A673 (cell line): ENCODE data around the gene IFT122. TPM values are rescaled to one million over a fixed set of nuclear protein-coding genes. Genes with fewer than 3 reads are reported as not detected.
"Not testable (repeated sequence)": the region's sequence is repeated elsewhere in the genome, so short reads cannot be mapped to it uniquely, and the experiment has no call there.

Experiments used
- BruUV-seq: library from RNA; stranded (reverse); fragments of 400-500 nt; replicated peaks from 2 replicates; lab custom pipeline; 2021; lab: Mats Ljungman, UMichigan
- CTCF ChIA-PET: fragments of 300-600 bp; sonication (Branson Sonifier 250); formaldehyde crosslinking; loops from one replicate; lab custom pipeline; 2022; ENCODE audit warnings: antibody characterized with exemption; lab: Charles Lee
- POLR2A ChIA-PET: fragments of 300-600 bp; sonication (Branson Sonifier 250); formaldehyde crosslinking; loops from one replicate; lab custom pipeline; 2022; ENCODE audit warnings: antibody characterized with exemption; ENCODE audit not compliant: low non-redundant PET; lab: Charles Lee
- DNase-seq: peaks from one replicate; pipeline ENCODE4 v3.0.0-alpha.2; 2015; ENCODE audit warnings: low spot score
- H3K27ac ChIP-seq: fragments of 200-600 bp; sonication (generic); 2 replicates; pipeline ENCODE4 v1.5.1; 2016; ENCODE audit warnings: mixed run types, low read depth, mild to moderate bottlenecking, mixed read lengths, antibody characterized with exemption, low read length; ENCODE audit not compliant: poor library complexity, severe bottlenecking
- H3K27me3 ChIP-seq: fragments of 200-600 bp; sonication (generic); replicated peaks from 2 replicates; pipeline ENCODE4 v1.6.1; 2017; ENCODE audit warnings: mixed run types, low read depth, mild to moderate bottlenecking, mixed read lengths, antibody characterized with exemption, low read length; ENCODE audit not compliant: insufficient read depth, poor library complexity
- H3K36me3 ChIP-seq: fragments of 200-600 bp; sonication (generic); 2 replicates; pipeline ENCODE4 v1.6.1; 2016; ENCODE audit warnings: mixed run types, mild to moderate bottlenecking, mixed read lengths, antibody characterized with exemption, low read length; ENCODE audit not compliant: insufficient read depth, poor library complexity, severe bottlenecking
- H3K4me1 ChIP-seq: fragments of 200-600 bp; sonication (generic); 2 replicates; pipeline ENCODE4 v1.6.1; 2017; ENCODE audit warnings: mixed run types, mild to moderate bottlenecking, mixed read lengths, antibody characterized with exemption, low read length; ENCODE audit not compliant: insufficient read depth, poor library complexity, severe bottlenecking
- H3K4me3 ChIP-seq: fragments of 200-600 bp; sonication (generic); 2 replicates; pipeline ENCODE4 v1.5.1; 2016; ENCODE audit warnings: low read depth, mixed run types, mild to moderate bottlenecking, mixed read lengths, low read length; ENCODE audit not compliant: poor library complexity, severe bottlenecking
- H3K9me3 ChIP-seq: fragments of 200-600 bp; sonication (generic); 2 replicates; pipeline ENCODE4 v1.6.1; 2016; ENCODE audit warnings: mixed run types, low read depth, mild to moderate bottlenecking, mixed read lengths, antibody characterized with exemption, low read length; ENCODE audit not compliant: poor library complexity, severe bottlenecking
- CTCF ChIP-seq: fragments of 300-800, 200-600 bp; sonication (generic); conservative IDR thresholded peaks from 2 replicates; pipeline ENCODE4 v1.5.1; 2017; ENCODE audit warnings: low read depth, mild to moderate bottlenecking, antibody characterized with exemption, low read length, moderate library complexity, mixed read lengths
- EZH2 ChIP-seq: fragments of 200-600 bp; sonication (generic); IDR thresholded peaks from 2 replicates; pipeline ENCODE4 v1.6.1; 2017; ENCODE audit warnings: borderline replicate concordance, low read depth, mild to moderate bottlenecking, mixed read lengths, antibody characterized with exemption, low read length; ENCODE audit not compliant: poor library complexity, severe bottlenecking
- intact Hi-C: fragments of 100-400 bp; cut with micrococcal nuclease; formaldehyde crosslinking; loops from one replicate; pipeline ENCODE4 v1.10.0; 2022; ENCODE audit not compliant: unreplicated experiment
- total RNA-seq: library from RNA; stranded (reverse); gene quantifications from 2 replicates; pipeline ENCODE4 v1.2.3, GENCODE V29; 2021

The IFT122 gene
- total RNA-seq, 1 experiment from 2014 or later: 48.2 TPM

DNA sequence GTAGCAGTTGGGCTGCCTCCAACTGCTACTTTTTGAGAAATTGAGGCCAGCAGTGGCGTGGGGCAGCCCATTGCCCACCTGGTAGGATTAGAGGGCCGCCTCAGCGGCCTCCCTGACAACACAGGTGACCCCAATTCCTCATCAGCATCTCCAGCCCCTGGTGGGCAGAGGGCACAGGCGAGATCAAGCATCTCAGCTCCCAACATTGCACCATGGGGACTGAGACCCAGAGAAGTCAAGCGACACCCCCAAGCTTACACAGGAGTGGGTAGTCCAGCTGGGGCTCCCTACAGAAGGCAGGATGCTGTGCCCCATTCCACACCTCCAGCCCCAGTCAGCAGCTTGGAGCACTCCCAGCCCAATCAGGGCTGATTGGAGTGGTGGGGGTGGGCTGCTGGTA lies 102.7 kb downstream of the IFT122 start:
- no TSS peak for BruUV-seq

DNA sequence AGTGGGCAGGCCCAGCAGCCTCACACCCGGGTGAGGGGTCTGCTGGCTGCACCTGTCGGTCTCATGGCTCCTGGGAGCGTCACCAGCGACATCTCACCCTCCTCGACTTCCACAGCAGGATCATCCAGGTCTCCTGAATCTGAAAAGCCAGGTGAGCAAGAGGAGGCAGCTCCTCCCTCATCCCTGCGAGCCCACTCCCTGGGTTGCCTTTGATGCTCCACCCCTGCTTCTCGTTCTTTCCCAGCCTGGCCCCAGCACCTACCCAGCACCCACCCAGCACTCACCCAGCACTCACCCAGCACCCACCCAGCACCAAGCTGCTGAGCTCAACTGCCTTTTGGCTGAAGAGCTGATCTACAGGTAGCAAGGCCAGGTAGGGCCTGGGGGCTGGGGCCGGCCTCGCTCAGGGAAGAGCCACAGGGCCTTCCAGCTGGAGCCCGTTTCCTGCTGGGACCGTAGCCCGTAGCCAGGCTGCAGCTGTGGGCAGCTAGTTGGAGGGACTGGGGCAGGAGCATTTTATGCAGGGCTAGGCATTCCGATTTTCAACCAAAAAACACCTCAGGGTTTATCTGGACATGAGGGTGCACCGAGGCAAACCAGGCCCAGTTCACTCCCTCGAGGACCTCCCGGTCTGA lies 103.2 kb downstream of the IFT122 start, which contains the start of gene H1-8:
H1-8 (plus strand) TSS at position 20 of the 635 bp plus-strand sequence; CDS start at position 64, 44 bp downstream.
- Histone ChIP-seq H3K27ac (no peak within 1 kb of the TSS), H3K27me3 (no peaks in the 10 kb centered on the region), H3K4me3 (no peak within 1 kb of the TSS), H3K36me3 (no peaks in the 10 kb centered on the region), H3K9me3 (no peaks in the 10 kb centered on the region), H3K4me1 (no peaks in the 10 kb centered on the region)
- intact Hi-C loops: no loop called here
- TF ChIP-seq CTCF: no peak
- no peak for TF ChIP-seq EZH2
- DNase-seq: no peak
- POLR2A ChIA-PET: no interaction called here
- BruUV-seq: no TSS peak
- CTCF ChIA-PET: no interaction called here

More for the DNA sequence above, 102.7 kb downstream of the IFT122 start:
- Histone ChIP-seq H3K27ac (no peak overlapping the region), H3K9me3 (no peaks in the 10 kb centered on the region), H3K4me3 (no peak overlapping the region), H3K27me3 (no peaks in the 10 kb centered on the region), H3K4me1 (no peaks in the 10 kb centered on the region), H3K36me3 (no peaks in the 10 kb centered on the region)
- CTCF ChIA-PET: no interaction called here
- DNase-seq: no peak
- intact Hi-C loops: no loop called here
- TF ChIP-seq CTCF (no peak), EZH2 (no peak)
- POLR2A ChIA-PET: no interaction called here

GRCh38 chr3:129543999-129544398 lies 104.0 kb downstream of the IFT122 start:
- no peaks in the 10 kb centered on the region for H3K4me1 ChIP-seq
- no peak overlapping the region for H3K4me3 ChIP-seq
- no TSS peak for BruUV-seq
- no peaks in the 10 kb centered on the region for H3K36me3 ChIP-seq
- H3K27ac ChIP-seq: no peak overlapping the region
- H3K9me3 ChIP-seq: no peaks in the 10 kb centered on the region
- ChIA-PET POLR2A (no interaction called here), CTCF (no interaction called here)
- no peak for TF ChIP-seq EZH2
- no peak for TF ChIP-seq CTCF
- no peaks in the 10 kb centered on the region for H3K27me3 ChIP-seq
- intact Hi-C loops: no loop called here
- DNase-seq: no peak

- H3K36me3 ChIP-seq, intact Hi-C loops, H3K27me3 ChIP-seq, DNase-seq, H3K4me1 ChIP-seq, H3K9me3 ChIP-seq, BruUV-seq, CTCF ChIA-PET, POLR2A ChIA-PET, H3K4me3 ChIP-seq, H3K27ac ChIP-seq: not testable (repeated sequence)
Observed at GRCh38 chr3:129545951-129546350, 105.9 kb downstream of the IFT122 start.
